Activated CD4-positive, alpha-beta T cell treated with anti-CD3 and anti-CD28 coated beads, Interleukin-2, amount 50 U/mL, for 24 hours (primary cell): ENCODE results near the gene VPS52.
A peak's percentile ranks its signal among the peaks of the same experiment; 100 is the strongest.
"Not testable (repeated sequence)": the region's sequence is repeated elsewhere in the genome, so short reads cannot be mapped to it uniquely, and the experiment has no call there.

Source experiments
- DNase-seq, 2 donors: peaks; one replicate each; pipeline ENCODE4 v3.0.0-alpha.2; 2020; ENCODE audit warnings: low read depth in 1 of 2, low spot score in 1 of 2

Gene VPS52

DNA sequence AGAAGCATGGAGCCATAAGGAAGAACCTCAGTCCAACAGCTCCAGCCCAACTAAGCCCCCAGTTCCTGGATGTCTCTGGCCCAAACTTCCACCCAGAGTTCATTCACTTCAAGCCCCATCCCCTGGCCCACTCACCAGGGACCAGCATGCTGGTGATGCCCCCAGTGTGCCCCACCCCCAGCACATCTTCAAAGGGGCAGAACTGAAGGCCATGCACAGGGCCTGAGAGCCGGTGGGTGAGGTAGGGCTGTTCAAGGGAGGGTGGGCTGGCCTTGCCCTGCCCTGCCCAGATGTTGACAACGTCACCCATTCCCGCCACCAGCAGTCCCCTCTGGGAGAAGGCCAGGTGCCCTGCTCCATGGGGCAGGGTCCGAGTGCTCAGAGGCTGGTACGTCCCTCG, 8.9 kb upstream of the VPS52 start:
- no peak for DNase-seq

DNA sequence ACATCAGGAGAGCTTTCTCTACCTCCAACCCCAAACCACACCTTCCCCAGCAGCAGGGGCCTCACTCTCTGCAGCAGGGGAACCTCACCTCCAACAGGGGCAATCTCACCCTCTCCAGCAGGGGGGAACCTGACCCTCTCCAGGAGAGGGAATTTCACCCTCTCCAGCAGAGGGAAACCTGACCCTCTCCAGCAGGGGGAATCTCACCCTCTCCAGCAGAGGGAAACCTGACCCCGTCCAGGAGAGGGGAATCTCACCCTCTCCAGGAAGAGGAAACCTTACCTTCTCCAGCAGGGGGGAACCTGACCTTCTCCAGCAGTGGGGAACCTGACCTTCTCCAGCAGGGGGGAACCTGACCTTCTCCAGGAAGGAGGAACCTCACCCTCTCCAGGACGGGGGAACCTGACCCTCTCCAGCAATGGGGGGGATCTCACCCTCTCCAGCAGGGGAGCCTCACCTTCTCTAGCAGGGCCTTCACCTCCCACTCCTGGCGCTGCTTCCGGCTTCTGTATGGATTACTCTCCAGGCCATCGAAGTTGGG, 8.4 kb upstream of the VPS52 start:
- no peak for DNase-seq

GRCh38 chr6:33279257-33279695, 7.6 kb upstream of the VPS52 start:
- no peak for DNase-seq

- no peak for DNase-seq
Measured at GRCh38 chr6:33278810-33279209, 7.1 kb upstream of the VPS52 start.

DNA sequence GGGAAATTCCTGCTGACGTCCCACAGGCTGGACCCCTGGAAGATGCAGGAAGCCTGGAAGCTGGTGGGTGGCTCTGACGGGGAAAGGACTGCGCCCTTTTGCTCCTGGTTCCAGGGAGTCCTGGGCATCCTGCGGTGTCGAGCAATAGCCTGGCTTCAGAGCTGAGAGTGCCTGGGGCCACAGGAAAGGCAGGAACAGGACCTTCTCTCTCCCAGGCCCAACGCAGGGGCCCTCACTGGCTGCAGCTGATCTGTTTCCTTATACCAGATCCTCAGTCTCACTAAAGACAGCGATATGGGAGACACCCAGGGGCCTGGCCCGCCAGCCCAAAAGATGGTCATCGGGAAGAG, 6.7 kb upstream of the VPS52 start:
- DNase-seq = no peak

DNA sequence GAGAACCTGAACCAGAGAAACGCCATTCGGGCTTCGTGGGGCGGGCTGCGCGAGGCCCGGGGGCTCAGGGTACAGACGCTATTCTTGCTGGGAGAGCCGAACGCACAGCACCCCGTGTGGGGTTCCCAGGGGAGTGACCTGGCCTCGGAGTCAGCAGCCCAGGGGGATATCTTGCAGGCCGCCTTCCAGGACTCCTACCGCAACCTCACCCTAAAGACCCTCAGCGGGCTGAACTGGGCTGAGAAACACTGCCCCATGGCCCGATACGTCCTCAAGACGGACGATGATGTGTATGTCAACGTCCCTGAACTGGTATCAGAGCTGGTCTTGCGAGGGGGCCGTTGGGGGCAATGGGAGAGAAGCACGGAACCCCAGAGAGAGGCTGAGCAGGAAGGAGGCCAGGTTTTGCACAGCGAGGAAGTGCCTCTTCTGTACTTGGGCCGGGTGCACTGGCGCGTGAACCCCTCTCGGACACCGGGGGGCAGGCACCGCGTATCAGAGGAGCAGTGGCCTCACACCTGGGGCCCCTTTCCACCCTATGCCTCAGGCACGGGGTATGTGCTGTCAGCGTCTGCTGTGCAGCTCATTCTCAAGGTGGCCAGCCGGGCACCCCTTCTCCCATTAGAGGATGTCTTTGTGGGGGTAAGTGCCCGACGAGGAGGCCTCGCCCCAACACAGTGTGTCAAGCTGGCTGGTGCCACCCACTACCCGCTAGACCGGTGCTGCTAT, 6.2 kb upstream of the VPS52 start:
- DNase-seq = no peak

DNA sequence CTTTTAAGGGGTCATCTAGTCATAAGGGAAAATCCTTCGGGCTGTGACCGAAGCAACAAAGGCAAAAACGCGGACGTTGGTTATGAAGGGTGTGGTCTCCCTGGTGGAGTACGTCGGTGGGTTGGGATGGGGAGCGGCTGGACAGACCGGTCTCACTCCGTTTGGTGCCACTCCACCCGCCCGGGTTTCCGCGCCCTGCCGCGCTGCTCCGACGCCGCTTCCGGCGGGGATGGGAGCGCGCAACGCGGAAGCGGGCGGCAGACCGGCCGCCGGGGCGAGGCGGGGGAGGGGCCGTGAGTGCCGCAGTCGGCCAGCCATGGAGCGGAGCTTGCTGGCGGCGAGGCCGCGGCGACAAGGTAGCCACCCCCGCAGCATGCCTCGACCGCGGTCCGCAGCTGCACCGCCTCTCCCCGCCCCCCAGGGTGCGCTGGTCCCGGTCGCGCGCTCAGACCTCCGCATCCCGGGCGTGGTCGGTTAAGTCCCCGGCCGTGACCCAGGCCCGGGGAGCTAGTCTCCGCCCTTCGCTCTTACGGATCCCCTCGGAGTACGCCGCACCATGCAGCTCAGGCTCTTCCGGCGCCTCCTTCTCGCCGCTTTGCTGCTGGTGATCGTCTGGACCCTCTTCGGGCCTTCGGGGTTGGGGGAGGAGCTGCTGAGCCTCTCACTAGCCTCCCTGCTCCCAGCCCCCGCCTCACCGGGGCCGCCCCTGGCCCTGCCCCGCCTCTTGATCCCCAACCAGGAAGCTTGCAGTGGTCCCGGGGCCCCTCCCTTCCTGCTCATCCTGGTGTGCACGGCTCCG, 5.4 kb upstream of the VPS52 start, which contains the start of gene B3GALT4:
B3GALT4 (plus strand) TSS at position 260 of the 799 bp plus-strand sequence; CDS start at position 557, 297 bp downstream.
- DNase-seq = peak; percentile 64 to 71

DNA sequence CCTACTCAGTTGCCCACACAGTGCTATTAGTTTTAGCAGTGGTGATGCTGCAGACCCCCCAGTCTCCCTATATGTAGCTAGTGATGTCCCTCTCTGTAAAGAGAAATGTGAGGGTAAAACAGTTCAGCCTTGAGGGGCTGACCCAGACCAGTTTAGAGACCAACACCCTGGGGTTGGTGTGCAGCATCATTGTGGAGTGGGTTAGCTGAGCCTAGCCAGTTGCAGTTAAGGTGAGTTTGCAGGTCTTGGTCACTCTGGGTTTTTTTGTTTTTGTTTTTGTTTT, 4.8 kb upstream of the VPS52 start:
- no peak for DNase-seq

- DNase-seq = not testable (repeated sequence)
Measured at GRCh38 chr6:33275795-33276580, 4.3 kb upstream of the VPS52 start.

GRCh38 chr6:33273924-33274902, 2.5 kb upstream of the VPS52 start:
- DNase-seq = no peak

GRCh38 chr6:33273129-33273923, 1.6 kb upstream of the VPS52 start:
- DNase-seq = no peak

DNA sequence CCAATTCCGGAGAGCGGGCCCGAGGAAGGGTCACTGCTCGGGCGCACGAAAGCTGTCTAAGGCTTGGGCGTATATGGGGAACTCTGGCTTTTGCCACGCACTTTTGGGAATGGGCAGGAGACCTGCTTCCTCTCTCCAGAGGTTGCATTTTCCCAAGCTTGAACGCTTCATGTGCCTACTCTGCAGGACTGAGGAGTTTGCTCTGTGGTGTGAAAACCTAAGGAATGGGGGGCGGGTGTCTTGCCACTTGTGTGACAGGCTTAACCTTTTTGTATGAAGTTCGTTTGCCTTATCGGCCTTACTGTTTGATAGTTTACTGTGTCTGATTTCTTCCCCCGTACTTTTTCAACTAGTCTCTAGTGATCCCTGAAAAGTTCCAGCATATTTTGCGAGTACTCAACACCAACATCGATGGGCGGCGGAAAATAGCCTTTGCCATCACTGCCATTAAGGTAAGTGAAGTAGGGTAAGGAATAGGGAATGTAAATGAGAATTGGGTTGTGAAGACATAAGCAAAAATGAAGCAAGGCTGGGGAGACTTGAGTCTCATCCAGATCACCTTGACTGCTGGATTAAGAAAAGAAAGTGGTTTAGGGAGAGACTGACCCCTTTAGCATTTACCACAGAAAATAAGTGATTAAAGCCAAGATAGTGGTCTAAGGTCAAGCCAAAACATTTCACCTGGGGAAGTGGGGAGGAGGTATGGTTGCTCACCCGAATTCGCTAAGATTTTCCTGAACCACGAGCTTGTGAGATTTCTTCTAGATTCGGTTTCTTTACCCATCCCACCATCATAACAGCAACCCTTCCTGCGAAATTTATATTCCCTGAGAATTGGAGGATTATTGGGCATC, 826 bp upstream of the VPS52 start:
- no peak for DNase-seq

DNA sequence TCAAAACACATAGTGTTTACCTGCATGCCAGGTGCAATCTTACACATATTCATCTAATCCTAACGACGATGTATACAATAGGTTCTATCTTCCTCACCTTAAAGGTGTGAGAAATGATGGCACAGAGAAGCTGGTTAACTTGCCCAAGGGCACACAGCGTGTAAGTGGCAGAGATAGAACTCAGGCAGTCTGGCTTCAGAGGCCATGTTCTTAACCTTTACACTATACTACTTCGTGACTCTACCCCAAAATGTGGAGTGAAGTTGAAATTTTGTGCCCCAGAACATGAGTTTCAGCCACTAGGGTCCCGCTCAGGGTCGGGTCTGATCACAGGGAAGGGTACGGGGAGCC, 584 bp downstream of the VPS52 start:
- DNase-seq = no peak

DNA sequence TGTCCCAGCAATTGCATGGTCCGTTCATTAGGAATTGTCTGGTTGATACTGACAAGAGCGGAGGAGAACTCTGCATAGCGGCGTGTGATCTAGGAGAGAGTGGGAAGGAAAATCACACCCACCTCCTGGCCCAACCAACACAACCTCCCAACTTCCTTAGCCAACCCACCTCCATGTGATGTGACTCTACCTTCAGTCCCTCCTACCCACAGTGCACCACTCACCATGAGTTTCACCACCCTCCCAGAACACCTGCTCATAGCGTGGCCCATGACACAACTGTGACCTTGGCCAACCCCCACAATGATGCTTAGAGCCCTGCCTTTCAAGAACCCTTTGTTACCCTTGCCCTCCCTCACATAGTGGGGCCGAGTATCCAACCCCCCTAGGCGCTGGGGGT, 7.7 kb downstream of the VPS52 start:
- DNase-seq = no peak

- DNase-seq = not testable (repeated sequence)
Measured at GRCh38 chr6:33262490-33262889, 9.2 kb downstream of the VPS52 start.

DNA sequence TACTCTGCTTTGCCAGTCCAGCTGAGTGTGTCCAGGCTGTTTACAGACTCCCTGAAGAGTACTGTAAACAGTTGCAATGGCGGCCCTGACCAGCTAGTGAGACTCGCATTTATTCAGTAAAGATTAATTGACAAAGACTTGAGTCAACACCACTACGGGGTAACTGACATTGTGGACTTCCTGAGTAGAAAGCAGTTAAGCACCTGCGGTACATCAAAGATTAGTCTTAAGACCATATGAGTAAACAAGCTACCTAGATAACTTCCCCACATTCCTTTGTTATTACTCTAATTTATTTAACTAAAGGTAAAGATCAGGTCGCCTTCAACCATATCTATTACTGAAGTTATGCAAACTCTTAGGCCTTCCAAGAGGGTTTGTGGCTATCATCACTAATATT, 12.6 kb downstream of the VPS52 start:
- DNase-seq = no peak

DNA sequence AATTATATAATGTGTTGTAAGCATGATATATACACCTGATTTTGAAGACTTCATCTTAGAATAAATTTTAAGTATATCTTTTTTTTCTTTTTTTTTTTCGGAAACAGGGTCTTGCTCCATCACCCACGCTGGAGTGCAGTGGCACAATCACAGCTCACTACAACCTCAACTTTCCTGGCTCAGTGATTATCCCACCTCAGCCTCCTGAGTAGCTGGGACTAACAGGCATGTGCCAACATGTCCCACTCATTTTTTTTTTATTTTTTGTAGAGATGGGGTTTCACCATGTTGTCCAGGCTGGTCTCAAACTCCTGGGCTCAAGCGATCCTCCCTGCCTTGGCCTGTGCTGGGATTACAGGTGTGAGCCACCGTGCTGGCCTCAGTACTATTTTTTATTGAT, 17.1 kb downstream of the VPS52 start:
- no peak for DNase-seq

- no peak for DNase-seq
Measured at GRCh38 chr6:33252759-33253158, 18.9 kb downstream of the VPS52 start.
